ENCODE data around the gene GDI2.

The GDI2 gene

GRCh38 chr10:5742116-5742515 lies 71.1 kb downstream of the GDI2 start:
- no peak for DNase-seq (ENCODE audit: low read depth in 2 of 2)

- DNase-seq (ENCODE audit: low read depth in 2 of 2), result no peak
Measured at GRCh38 chr10:5741276-5741675, 72.0 kb downstream of the GDI2 start.

- no peak for DNase-seq (ENCODE audit: low read depth in 2 of 2)
Measured at GRCh38 chr10:5738427-5738826, 74.8 kb downstream of the GDI2 start.

GRCh38 chr10:5737352-5737751 lies 75.9 kb downstream of the GDI2 start:
- DNase-seq (ENCODE audit: low read depth in 2 of 2), result no peak

GRCh38 chr10:5736591-5736990 lies 76.6 kb downstream of the GDI2 start:
- DNase-seq (ENCODE audit: low read depth in 2 of 2), result no peak

- no peak for DNase-seq (ENCODE audit: low read depth in 2 of 2)
Measured at GRCh38 chr10:5735119-5735518, 78.1 kb downstream of the GDI2 start.

GRCh38 chr10:5732141-5732540 lies 81.1 kb downstream of the GDI2 start:
- DNase-seq (ENCODE audit: low read depth in 2 of 2), result no peak

- no peak for DNase-seq (ENCODE audit: low read depth in 2 of 2)
Measured at GRCh38 chr10:5731559-5731958, 81.7 kb downstream of the GDI2 start.

- DNase-seq (ENCODE audit: low read depth in 2 of 2), result no peak
Measured at GRCh38 chr10:5730766-5731165, 82.5 kb downstream of the GDI2 start.

- DNase-seq (ENCODE audit: low read depth in 2 of 2), result no peak
Measured at GRCh38 chr10:5723692-5724091, 89.5 kb downstream of the GDI2 start.

- DNase-seq (ENCODE audit: low read depth in 2 of 2), result no peak
Measured at GRCh38 chr10:5720182-5720581, 93.1 kb downstream of the GDI2 start.

GRCh38 chr10:5719546-5719945 lies 93.7 kb downstream of the GDI2 start:
- DNase-seq (ENCODE audit: low read depth in 2 of 2), result no peak
